Heart right ventricle (tissue), 16 donors: ENCODE data around the gene ATG16L1. TPM values are rescaled to one million over a fixed set of nuclear protein-coding genes. Genes with fewer than 3 reads are reported as not detected.

Source experiments
- ATAC-seq, 8 donors: fragments of 200-7000 bp; cut with Tn5 transposase; one replicate each; pipeline ENCODE4 v1.9.1; 2020; ENCODE audit warnings: mild to moderate bottlenecking in 8 of 8, moderate library complexity in 8 of 8, moderate number of reproducible peaks in 1 of 8
- DNase-seq, 2 donors: peaks; one replicate each; pipeline ENCODE4 v3.0.0-alpha.2; 2020
- H3K27ac ChIP-seq, 10 donors: fragments of 200-600 bp; sonication (generic) in 2 of 10; one replicate each; pipeline versions ENCODE4 v1.5.0 to v1.8.0; 2020 to 2022; ENCODE audit warnings: mild to moderate bottlenecking in 3 of 10
- H3K27me3 ChIP-seq, 7 donors: fragments of 200-600 bp; one replicate each; pipeline ENCODE4 v1.8.0; 2021 to 2022; ENCODE audit warnings: mild to moderate bottlenecking in 2 of 7
- H3K36me3 ChIP-seq, 9 donors: fragments of 200-600 bp; sonication (generic) in 1 of 9; one replicate each; pipeline versions ENCODE4 v1.5.0 to v1.8.0; 2020 to 2022; ENCODE audit warnings: mild to moderate bottlenecking in 2 of 9
- H3K4me1 ChIP-seq, 9 donors: fragments of 200-600 bp; sonication (generic) in 1 of 9; one replicate each; pipeline versions ENCODE4 v1.5.0 to v1.8.0; 2020 to 2022; ENCODE audit warnings: mild to moderate bottlenecking in 4 of 9
- H3K4me3 ChIP-seq, 10 donors: fragments of 200-600 bp; sonication (generic) in 2 of 10; one replicate each; pipeline versions ENCODE4 v1.5.0 to v1.8.0; 2020 to 2022; ENCODE audit warnings: mild to moderate bottlenecking in 7 of 10, moderate library complexity in 2 of 10
- H3K9me3 ChIP-seq, 11 donors: fragments of 200-600 bp in 10 of 11; sonication (generic) in 2 of 11; one replicate each; pipeline versions ENCODE4 v1.5.0 to v1.8.0; 2013 to 2022; ENCODE audit warnings: mild to moderate bottlenecking in 2 of 11, control low read depth in 1 of 11, moderate library complexity in 1 of 11
- WGBS, 2 donors: extraction: QIAGEN DNeasy Blood & Tissue Kit; methylation state at CpG; one replicate each; pipeline ENCODE4 v1.1.7; 2013; ENCODE audit warnings: inconsistent platforms in 1 of 2; 5-methylcytosine and 5-hydroxymethylcytosine counted together
- intact Hi-C, 10 donors: fragments of 100-400 bp; cut with DNase I; formaldehyde crosslinking; loops; one replicate each; pipeline versions ENCODE4 v1.11.1 to v1.14.2; 2022
- polyA plus RNA-seq, 2 donors: library from polyadenylated mRNA; stranded (reverse); fragments of 200-250 nt; gene quantifications; one replicate each; pipeline ENCODE4 v1.2.3, GENCODE V29; 2013
- total RNA-seq, 10 donors: library from RNA; stranded (reverse); fragmentation: NEBNext Ultra II Directional in 3 of 10; extraction: Animal tissue kit (Norgen Biotek cat#: 25700) in 3 of 10; gene quantifications; one replicate each; pipeline versions ENCODE4 v1.2.1 to v1.2.4, GENCODE V29; 2021 to 2023
- TF ChIP-seq, protein P1 (sequence below), 9 donors: fragments of 200-600 bp; sonication (generic) in 2 of 9; IDR thresholded peaks; one replicate each; pipeline versions ENCODE4 v1.5.0 to v1.8.0; 2021 to 2022; ENCODE audit warnings: antibody characterized with exemption in 9 of 9, mild to moderate bottlenecking in 5 of 9, moderate library complexity in 1 of 9
- donor health status: Arrhythmogenic right ventricular cardiomyopathy.
- donor health status: ischemic (EF 13 %, LVEDD 7.1; RV severe dilation, severe dysfunction).
- donor health status: healthy with polysubstance abuse.
- donor health status: DM: no; HTN: yes; CAD: no.
- donor health status: DM: no; HTN: no; CAD: no.
- donor health status: ischemic (EF 25% LVEDD 6.9; RV normal size, moderate dysfunction).
- donor health status: ischemic (EF 25% LVEDD 5.7; RV mildly dilated, moderate dysfunction).
- donor health status: healthy.
- donor health status: DM: yes; HTN: yes; CAD: no.
- donor health status: Ischemic cardiomyopathy.
- donor health status: ischemic (EF 35%, LVEDD 5.7; RV mildly dilated, moderate dysfunction).
- donor health status: nonischemic (EF 11% LVEDD 7.7; RV severe dilation, severe dysfunction).
- donor health status: DM: yes; HTN: yes; CAD: no.
- donor health status: PGD.
- donor health status: ischemic (EF 29% LVEDD 5.4; RV normal size, mild dysfunction).
- donor health status: nonischemic (EF 23%, LVEDD 6.1; RV moderate dilation, normal function).

Gene ATG16L1
- total and polyA plus RNA-seq, 12 donors: 7.4 to 19.2 (median 15.5) TPM

GRCh38 chr2:233278921-233279320, 27.4 kb downstream of the ATG16L1 start:
- WGBS, 2 donors: 94 to 98% methylated on average over 2 of the region's 2 CpGs
- Histone ChIP-seq H3K27me3 (no peaks in the 10 kb centered on the region), H3K36me3 (peaks cover 0 to 100% (median 78%) of the 10 kb centered on the region in 9 donors), H3K4me1 (no peaks in the 10 kb centered on the region), H3K27ac (no peak overlapping the region), H3K4me3 (no peak overlapping the region), H3K9me3 (no peaks in the 10 kb centered on the region)
- DNase-seq (no peak), ATAC-seq (no peak)
- TF ChIP-seq, protein P1, sequence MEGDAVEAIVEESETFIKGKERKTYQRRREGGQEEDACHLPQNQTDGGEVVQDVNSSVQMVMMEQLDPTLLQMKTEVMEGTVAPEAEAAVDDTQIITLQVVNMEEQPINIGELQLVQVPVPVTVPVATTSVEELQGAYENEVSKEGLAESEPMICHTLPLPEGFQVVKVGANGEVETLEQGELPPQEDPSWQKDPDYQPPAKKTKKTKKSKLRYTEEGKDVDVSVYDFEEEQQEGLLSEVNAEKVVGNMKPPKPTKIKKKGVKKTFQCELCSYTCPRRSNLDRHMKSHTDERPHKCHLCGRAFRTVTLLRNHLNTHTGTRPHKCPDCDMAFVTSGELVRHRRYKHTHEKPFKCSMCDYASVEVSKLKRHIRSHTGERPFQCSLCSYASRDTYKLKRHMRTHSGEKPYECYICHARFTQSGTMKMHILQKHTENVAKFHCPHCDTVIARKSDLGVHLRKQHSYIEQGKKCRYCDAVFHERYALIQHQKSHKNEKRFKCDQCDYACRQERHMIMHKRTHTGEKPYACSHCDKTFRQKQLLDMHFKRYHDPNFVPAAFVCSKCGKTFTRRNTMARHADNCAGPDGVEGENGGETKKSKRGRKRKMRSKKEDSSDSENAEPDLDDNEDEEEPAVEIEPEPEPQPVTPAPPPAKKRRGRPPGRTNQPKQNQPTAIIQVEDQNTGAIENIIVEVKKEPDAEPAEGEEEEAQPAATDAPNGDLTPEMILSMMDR (IDR thresholded peaks at IDR 0.05): no peak
- intact Hi-C loops: no loop called here

GRCh38 chr2:233280114-233280693, 28.7 kb downstream of the ATG16L1 start:
- H3K36me3 ChIP-seq: peaks cover 0 to 100% (median 76%) of the 10 kb centered on the region in 9 donors
- TF ChIP-seq, protein P1 (IDR thresholded peaks at IDR 0.05): no peak
- no peak overlapping the region for H3K27ac ChIP-seq
- no peaks in the 10 kb centered on the region for H3K27me3 ChIP-seq
- H3K9me3 ChIP-seq: no peaks in the 10 kb centered on the region
- intact Hi-C loops: loop anchor here in 1 of 10 donors (10.0 kb wide), 1 partner anchor 165 kb away; no protein-coding TSS in a partner anchor
- H3K4me1 ChIP-seq: no peaks in the 10 kb centered on the region
- DNase-seq (no peak), ATAC-seq (no peak)
- H3K4me3 ChIP-seq: no peak overlapping the region
- 82 to 83% methylated on average over 4 of the region's 4 CpGs for WGBS, 2 donors

DNA sequence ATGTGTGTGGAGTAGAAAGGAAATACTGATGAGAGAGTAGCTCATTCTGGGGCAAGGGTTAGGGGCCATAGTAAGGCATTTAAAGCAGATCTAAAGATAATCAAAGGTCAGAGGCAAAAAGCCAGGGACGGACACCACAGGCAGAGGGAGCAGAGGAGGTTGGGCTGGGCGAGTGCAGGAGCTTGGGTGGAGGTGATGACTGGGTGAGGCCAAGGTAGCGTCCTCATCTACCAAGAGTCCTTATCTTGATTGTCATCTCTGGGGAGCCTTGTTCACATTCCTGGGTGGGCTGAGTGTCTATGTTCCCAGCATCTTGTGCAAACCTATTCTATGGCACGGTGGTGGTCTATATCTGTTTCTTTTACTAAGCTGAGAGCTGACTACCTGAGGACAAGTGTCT, 30.1 kb downstream of the ATG16L1 start:
- TF ChIP-seq, protein P1 (IDR thresholded peaks at IDR 0.05): no peak
- DNase-seq (no peak), ATAC-seq (no peak)
- H3K36me3 ChIP-seq: peaks cover 0 to 100% (median 75%) of the 10 kb centered on the region in 9 donors
- no peak overlapping the region for H3K27ac ChIP-seq
- H3K27me3 ChIP-seq: no peaks in the 10 kb centered on the region
- H3K9me3 ChIP-seq: no peaks in the 10 kb centered on the region
- no peaks in the 10 kb centered on the region for H3K4me1 ChIP-seq
- H3K4me3 ChIP-seq: no peak overlapping the region
- intact Hi-C loops: loop anchor here in 1 of 10 donors (10.0 kb wide), 1 partner anchor 163 kb away; no protein-coding TSS in a partner anchor
- WGBS, 2 donors: 97 to 99% methylated on average over 4 of the region's 4 CpGs

- no peak for DNase-seq
- no peaks in the 10 kb centered on the region for H3K4me1 ChIP-seq
- no peak overlapping the region for H3K27ac ChIP-seq
- TF ChIP-seq, protein P1 (IDR thresholded peaks at IDR 0.05): no peak
- peaks cover 0 to 100% (median 69%) of the 10 kb centered on the region in 9 donors for H3K36me3 ChIP-seq
- 94 to 97% methylated on average over 6 of the region's 6 CpGs for WGBS, 2 donors
- no peaks in the 10 kb centered on the region for H3K9me3 ChIP-seq
- intact Hi-C loops: loop anchor here in 1 of 10 donors (10.0 kb wide), 1 partner anchor 163 kb away; no protein-coding TSS in a partner anchor
- H3K4me3 ChIP-seq: no peak overlapping the region
- no peak for ATAC-seq
- H3K27me3 ChIP-seq: no peaks in the 10 kb centered on the region
These were observed 30.6 kb downstream of the ATG16L1 start for GRCh38 chr2:233281992-233282603.
